ENCODE data around the gene GAS7.

The GAS7 gene

DNA sequence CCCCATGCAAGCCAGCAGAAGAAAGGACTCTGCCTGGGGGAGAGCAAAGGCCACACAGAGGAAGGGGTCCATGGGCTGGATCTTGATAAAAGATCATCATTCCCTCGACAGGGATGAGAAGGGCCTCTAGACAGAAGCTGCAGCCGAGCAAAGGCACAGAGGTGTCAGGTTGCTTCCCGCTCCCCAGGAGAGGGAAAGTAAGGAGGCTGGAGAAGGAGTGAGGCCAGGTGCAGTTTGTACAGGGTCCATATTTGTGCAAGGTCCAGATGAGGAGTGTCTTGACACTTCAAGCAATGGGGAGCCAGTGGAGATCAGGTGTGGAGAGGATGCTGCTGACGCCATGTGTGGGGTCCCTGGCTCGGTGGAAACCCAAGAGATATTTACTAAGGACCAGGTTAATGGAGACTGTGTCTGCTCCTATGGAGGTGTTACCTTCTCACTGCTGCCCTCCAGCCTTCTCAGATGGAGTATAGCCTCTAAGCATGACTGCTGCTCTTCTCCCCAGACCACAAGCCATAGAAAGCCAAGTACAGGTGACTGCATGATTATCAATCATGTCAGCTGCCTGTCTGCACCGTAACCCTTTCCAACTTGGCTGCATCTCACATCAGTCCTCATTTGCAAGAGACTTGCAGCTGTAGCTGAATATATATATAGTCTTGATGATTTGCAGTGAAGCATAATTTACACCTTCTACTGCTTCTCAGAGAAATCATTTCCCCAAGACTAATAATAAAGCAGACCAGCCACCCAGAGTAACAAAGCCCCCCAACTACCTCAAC is 21.1 kb downstream of the GAS7 start:
- no peak for TF ChIP-seq JUND (IDR thresholded peaks at IDR 0.05; ENCODE audit: low read depth)
- DNase-seq (ENCODE audit: low read depth in 1 of 2, low spot score in 1 of 2) = no peak
- in situ Hi-C loops (cut with HindIII; ENCODE audit: low pct_unique_long_range_greater_than_20kb, low sequenced_read_pairs) = no loop called here

DNA sequence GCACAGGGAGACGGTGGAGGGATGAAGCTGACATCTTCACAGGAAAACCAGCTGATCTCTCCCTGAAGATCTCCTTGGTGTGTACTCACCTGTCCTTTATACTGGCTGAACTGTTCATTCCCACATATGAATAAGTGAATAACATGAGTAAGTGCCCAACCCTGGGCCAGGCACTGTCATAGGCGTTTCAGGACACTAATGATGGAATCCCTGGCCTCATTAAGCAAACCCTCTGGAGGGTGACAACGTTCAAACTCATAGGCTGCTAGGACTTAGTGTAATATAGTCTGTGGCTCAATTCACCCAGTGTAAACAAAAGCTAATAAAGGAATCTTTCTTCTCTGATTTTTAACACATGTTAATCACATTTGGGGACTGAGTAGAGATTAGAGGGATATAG is 24.5 kb downstream of the GAS7 start:
- in situ Hi-C loops (cut with HindIII; ENCODE audit: low pct_unique_long_range_greater_than_20kb, low sequenced_read_pairs) = no loop called here
- no peak for TF ChIP-seq JUND (IDR thresholded peaks at IDR 0.05; ENCODE audit: low read depth)

DNA sequence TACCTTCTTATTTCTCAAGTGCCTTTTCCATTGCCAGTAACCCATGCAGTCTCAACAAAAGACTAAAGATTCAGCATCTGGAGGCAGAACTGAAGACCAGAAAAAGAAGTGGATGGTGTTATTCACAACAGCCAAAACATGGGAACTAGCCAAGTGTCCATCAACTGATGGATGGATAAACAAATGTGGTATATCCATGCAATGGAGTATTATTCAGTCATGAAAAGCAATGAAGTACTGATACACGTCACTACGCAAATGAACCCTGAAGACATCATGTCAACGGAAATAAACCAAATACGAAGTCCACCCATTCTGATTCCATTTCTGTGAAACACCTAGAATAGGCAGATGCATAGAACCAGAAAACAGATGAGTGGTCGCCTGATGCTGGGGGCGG is 25.6 kb downstream of the GAS7 start:
- TF ChIP-seq JUND (IDR thresholded peaks at IDR 0.05; ENCODE audit: low read depth) = no peak
- DNase-seq (ENCODE audit: low read depth in 1 of 2, low spot score in 1 of 2) = no peak
- in situ Hi-C loops (cut with HindIII; ENCODE audit: low pct_unique_long_range_greater_than_20kb, low sequenced_read_pairs) = no loop called here

More for the DNA sequence above, 24.5 kb downstream of the GAS7 start:
- no peak for DNase-seq (ENCODE audit: low read depth in 1 of 2, low spot score in 1 of 2)

DNA sequence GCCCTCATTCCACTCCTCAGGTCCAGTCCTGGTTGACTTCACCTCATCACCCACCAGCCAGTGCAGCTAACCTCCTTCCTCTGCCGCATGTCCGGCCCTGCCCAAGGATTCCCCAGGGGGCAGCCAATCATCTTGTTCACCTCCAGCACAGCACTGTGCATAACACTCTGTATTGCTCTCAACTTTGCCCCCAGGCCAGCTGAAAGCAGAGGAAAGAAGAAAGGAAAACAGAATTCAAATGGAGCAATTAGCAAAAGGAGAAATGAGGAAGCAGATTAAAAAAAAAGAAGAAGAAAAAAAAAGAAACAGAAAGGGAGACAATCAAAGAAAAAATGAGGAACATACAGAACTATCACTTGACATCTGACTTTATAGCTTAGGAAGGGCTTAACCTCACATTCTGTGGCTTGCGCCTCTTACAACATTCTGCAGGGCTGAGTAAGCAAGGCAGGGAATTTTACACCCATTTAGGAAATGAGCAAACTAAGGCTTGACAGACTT is 26.1 kb downstream of the GAS7 start:
- no peak for TF ChIP-seq JUND (IDR thresholded peaks at IDR 0.05; ENCODE audit: low read depth)
- no peak for DNase-seq (ENCODE audit: low read depth in 1 of 2, low spot score in 1 of 2)
- in situ Hi-C loops (cut with HindIII; ENCODE audit: low pct_unique_long_range_greater_than_20kb, low sequenced_read_pairs) = no loop called here

DNA sequence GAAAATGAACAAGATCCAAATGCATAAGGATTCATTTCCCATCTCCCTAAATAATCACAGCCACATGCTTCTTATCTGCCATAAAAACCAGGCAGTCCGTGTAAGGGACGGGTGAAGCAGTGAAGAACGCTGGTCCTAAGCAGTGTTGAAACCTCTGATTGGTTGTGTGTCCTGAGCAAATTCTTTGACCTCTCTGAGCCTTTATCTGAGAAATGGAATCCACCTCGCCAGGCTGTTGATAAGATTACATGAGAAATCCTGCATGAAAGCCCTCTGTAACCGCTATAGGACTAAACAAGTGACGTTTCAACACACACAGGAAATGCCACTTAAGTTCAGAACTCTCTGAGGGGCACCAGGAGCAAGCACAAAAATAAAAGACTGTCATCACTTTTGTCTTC is 26.8 kb downstream of the GAS7 start:
- in situ Hi-C loops (cut with HindIII; ENCODE audit: low pct_unique_long_range_greater_than_20kb, low sequenced_read_pairs) = no loop called here
- DNase-seq (ENCODE audit: low read depth in 1 of 2, low spot score in 1 of 2) = no peak
- TF ChIP-seq JUND (IDR thresholded peaks at IDR 0.05; ENCODE audit: low read depth) = no peak

DNA sequence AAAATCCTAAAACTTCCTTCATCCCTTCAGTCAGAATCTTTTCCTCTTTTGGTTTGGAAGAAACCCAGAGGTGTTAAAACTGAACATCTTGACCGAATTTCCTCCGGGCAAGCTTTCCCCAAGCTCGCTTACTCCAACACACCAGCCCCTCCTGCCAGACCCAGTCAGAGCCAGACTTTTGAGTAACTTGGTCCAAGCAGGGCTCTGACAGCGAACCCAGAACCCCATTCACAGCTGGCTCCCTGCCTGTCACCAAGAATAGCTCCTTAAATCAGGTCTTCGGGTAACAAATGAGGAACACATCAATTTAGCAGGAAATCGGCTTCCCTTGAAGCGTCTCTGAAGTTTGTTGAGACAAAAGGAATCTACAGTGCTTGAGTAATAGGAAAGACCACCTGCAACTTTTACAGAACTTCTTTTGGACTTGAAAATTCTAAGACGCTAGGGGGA is 27.3 kb downstream of the GAS7 start:
- DNase-seq (ENCODE audit: low read depth in 1 of 2, low spot score in 1 of 2) = no peak
- in situ Hi-C loops (cut with HindIII; ENCODE audit: low pct_unique_long_range_greater_than_20kb, low sequenced_read_pairs) = no loop called here

DNA sequence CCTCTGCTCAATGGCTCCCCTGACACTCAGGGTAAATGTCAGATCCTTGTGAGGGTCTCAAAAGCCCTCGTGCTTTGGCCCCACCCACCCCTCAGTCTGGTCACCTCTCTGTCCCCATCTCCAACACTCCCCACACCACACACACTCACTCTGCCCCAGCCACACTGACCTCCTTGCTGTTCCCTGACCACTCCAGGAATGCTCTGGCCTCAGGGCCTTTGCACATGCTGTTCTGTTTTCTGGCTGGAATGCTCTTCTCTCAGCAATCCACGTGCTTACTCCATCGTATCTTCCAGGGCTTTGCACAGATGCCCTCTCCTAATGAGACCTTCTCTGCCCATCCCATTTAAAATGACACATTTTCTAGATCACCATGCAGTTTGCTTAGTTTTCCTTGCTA is 28.2 kb downstream of the GAS7 start:
- TF ChIP-seq JUND (IDR thresholded peaks at IDR 0.05; ENCODE audit: low read depth) = no peak
- no peak for DNase-seq (ENCODE audit: low read depth in 1 of 2, low spot score in 1 of 2)

More for the DNA sequence above, 27.3 kb downstream of the GAS7 start:
- no peak for TF ChIP-seq JUND (IDR thresholded peaks at IDR 0.05; ENCODE audit: low read depth)

DNA sequence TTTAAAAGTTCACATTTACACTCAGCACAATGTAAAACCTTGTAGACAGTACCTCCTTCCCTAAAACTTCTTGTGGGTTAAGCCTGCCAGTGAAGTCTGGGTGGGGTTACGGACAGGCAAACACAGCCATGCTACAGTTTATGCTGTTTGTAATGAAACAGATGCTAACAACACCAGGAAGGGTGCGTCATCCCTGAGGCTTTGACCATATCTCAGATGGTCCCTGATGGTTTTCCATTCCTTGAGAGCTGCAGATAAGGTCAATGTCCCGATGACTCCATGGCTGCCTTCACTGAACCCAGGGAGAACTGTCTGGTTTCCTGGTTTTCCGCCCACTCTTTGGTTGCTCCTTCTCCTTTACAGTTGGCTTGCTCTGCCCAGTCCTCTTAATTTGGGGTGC is 29.1 kb downstream of the GAS7 start:
- no peak for TF ChIP-seq JUND (IDR thresholded peaks at IDR 0.05; ENCODE audit: low read depth)
- no peak for DNase-seq (ENCODE audit: low read depth in 1 of 2, low spot score in 1 of 2)
- in situ Hi-C loops (cut with HindIII; ENCODE audit: low pct_unique_long_range_greater_than_20kb, low sequenced_read_pairs) = no loop called here

More for the DNA sequence above, 28.2 kb downstream of the GAS7 start:
- in situ Hi-C loops (cut with HindIII; ENCODE audit: low pct_unique_long_range_greater_than_20kb, low sequenced_read_pairs) = no loop called here

DNA sequence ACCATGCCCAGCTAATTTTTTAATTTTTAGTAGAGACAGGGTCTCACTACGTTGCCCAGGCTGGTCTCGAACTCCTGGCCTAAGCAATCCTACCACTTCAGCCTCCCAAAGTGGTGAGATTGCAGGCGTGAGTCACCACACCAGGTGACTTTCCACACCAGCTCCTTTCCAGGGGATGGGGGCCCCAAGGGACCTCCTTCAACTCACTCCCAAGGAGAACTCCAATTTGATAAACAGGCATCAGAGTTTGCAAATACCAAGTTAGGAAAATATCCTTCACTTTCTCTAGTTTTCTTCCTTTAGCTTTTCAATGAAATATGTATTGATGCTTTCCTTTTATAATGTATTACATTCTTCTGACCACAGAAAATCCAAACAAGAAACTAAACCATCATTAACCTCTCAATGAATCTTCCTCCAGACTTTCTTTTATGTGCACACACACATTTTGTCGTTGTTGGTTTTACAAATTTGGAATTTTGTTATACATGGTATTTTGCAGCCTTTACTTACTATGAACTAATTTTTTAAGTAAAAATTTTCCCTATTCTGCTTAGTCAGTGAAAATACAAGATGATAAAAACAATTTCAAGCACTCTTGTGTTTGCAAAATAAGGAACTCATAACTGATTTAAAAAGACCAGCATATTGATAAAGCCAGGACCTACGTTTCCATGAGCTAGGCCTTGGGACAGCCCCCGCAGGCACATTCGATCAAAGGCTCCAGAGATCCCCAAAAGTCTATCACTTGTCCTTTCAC is 32.0 kb downstream of the GAS7 start:
- in situ Hi-C loops (cut with HindIII; ENCODE audit: low pct_unique_long_range_greater_than_20kb, low sequenced_read_pairs) = no loop called here
- TF ChIP-seq JUND (IDR thresholded peaks at IDR 0.05; ENCODE audit: low read depth) = no peak
- no peak for DNase-seq (ENCODE audit: low read depth in 1 of 2, low spot score in 1 of 2)

DNA sequence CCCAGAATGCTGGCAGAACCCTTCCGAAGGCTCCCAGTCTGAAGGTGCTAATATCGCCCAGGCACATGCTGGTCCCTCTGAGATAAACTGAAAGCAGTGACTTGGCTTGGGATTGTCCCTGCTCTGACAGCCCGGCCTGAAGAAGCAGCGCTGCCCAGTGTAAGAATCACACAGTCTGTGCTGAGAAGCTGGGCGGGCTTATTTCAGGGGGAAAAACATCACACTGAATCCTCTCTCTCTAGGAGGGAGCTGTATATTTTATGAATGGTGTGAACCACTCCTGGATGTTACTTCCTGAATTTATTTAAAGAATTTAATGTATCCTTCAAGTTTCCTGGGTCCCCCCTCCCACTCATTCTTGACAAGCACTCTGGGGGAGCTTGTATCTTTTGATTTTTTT is 36.3 kb downstream of the GAS7 start:
- TF ChIP-seq JUND (IDR thresholded peaks at IDR 0.05; ENCODE audit: low read depth) = no peak
- in situ Hi-C loops (cut with HindIII; ENCODE audit: low pct_unique_long_range_greater_than_20kb, low sequenced_read_pairs) = no loop called here

DNA sequence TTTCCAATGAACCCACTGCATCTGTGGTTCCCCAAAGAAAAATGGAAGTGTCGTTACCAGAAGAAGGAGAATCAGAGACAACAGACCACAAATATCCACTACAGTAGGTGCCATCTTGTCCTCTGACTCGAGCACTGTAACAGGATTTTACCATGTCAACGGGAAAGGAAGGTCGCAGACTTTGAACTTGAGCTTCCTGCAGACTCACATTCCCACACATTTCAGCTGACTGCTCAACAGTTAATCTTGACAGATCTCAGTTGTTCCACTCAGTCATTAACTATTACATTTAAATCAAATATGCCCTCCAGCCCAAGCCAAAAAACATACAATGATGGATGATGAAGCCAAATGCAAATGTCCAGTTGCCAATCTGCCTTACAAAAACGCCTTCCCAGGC is 37.0 kb downstream of the GAS7 start:
- no peak for DNase-seq (ENCODE audit: low read depth in 1 of 2, low spot score in 1 of 2)
- in situ Hi-C loops (cut with HindIII; ENCODE audit: low pct_unique_long_range_greater_than_20kb, low sequenced_read_pairs) = no loop called here
- TF ChIP-seq JUND (IDR thresholded peaks at IDR 0.05; ENCODE audit: low read depth) = no peak

More for the DNA sequence above, 36.3 kb downstream of the GAS7 start:
- no peak for DNase-seq (ENCODE audit: low read depth in 1 of 2, low spot score in 1 of 2)

DNA sequence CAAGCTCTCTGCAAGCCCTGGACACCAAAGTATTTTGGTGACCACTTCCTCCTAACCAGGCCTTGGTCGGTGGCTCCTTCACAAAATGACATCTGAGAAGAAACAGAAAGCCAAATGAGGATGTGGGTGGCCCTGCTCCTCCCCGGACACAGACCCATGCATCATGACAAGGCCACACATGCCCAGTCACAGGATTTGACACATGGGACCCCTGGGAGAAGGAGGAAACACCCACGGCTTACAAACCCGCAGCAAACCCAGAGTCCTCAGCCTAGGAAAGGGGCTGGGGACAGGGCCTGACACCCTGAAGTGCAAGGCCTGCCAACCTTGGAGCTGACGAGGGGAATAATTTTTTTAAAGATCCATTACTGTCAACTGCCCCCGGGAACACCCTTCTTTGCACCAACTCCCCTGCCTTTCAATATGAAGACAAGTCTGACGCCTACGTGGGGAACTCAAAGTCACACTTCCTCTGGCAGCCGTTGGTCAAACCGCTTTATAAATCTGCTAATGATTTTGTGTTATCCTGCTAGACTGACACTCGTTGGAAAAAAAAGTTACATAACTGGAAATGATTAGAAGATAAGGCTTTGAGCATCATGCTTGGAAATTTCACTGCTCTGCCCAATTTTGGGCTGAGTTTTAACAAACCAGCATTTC is 41.3 kb downstream of the GAS7 start:
- in situ Hi-C loops (cut with HindIII; ENCODE audit: low pct_unique_long_range_greater_than_20kb, low sequenced_read_pairs) = no loop called here
- no peak for TF ChIP-seq JUND (IDR thresholded peaks at IDR 0.05; ENCODE audit: low read depth)
- DNase-seq (ENCODE audit: low read depth in 1 of 2, low spot score in 1 of 2) = no peak

DNA sequence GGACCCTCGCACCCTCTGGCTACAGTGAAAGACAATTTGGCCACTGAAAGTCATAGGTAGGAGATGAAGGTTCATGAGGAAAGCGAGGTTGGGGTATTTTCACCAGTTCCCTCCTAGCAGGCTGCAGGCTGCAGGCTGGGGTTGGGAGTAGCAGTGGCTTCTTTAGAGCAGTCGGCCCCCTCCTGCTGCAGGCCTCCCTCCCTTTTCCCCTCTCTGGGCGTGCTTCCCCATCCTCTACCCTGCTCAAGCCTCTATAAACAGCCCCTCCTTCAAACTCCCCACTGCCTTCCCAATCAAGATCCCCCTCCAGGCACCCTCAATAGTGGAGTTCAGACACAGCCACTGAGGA is 41.8 kb downstream of the GAS7 start:
- TF ChIP-seq JUND (IDR thresholded peaks at IDR 0.05; ENCODE audit: low read depth) = no peak
- in situ Hi-C loops (cut with HindIII; ENCODE audit: low pct_unique_long_range_greater_than_20kb, low sequenced_read_pairs) = no loop called here

More for the DNA sequence above, 41.8 kb downstream of the GAS7 start:
- DNase-seq (ENCODE audit: low read depth in 1 of 2, low spot score in 1 of 2) = no peak
